ENCODE results near the gene HELQ.

Gene HELQ

GRCh38 chr4:83456184-83456501, 520 bp upstream of the HELQ start:
- DNase-seq (ENCODE audit: low read depth): no peak
- TF ChIP-seq CTCF (conservative IDR thresholded peaks at IDR 0.05; ENCODE audit: low read depth, low read length): no peak
- H3K4me3 ChIP-seq (ENCODE audit: low read length): peak overlapping the region; percentile 84

GRCh38 chr4:83454686-83455085, 937 bp downstream of the HELQ start:
- peak overlapping the region; percentile 84 for H3K4me3 ChIP-seq (ENCODE audit: low read length)
- peak; percentile 2 for DNase-seq (ENCODE audit: low read depth)
- TF ChIP-seq CTCF (conservative IDR thresholded peaks at IDR 0.05; ENCODE audit: low read depth, low read length): no peak

- no peak overlapping the region for H3K4me3 ChIP-seq (ENCODE audit: low read length)
- DNase-seq (ENCODE audit: low read depth): no peak
- no peak for TF ChIP-seq CTCF (conservative IDR thresholded peaks at IDR 0.05; ENCODE audit: low read depth, low read length)
Measured at GRCh38 chr4:83449009-83449408, 6.6 kb downstream of the HELQ start.

GRCh38 chr4:83440899-83441298, 14.7 kb downstream of the HELQ start:
- no peak for DNase-seq (ENCODE audit: low read depth)
- H3K4me3 ChIP-seq (ENCODE audit: low read length): no peak overlapping the region
- TF ChIP-seq CTCF (conservative IDR thresholded peaks at IDR 0.05; ENCODE audit: low read depth, low read length): no peak

GRCh38 chr4:83440148-83440814, 15.3 kb downstream of the HELQ start:
- TF ChIP-seq CTCF (conservative IDR thresholded peaks at IDR 0.05; ENCODE audit: low read depth, low read length): no peak
- no peak for DNase-seq (ENCODE audit: low read depth)
- H3K4me3 ChIP-seq (ENCODE audit: low read length): no peak overlapping the region

- no peak overlapping the region for H3K4me3 ChIP-seq (ENCODE audit: low read length)
- DNase-seq (ENCODE audit: low read depth): no peak
- no peak for TF ChIP-seq CTCF (conservative IDR thresholded peaks at IDR 0.05; ENCODE audit: low read depth, low read length)
Measured at GRCh38 chr4:83438719-83439118, 16.9 kb downstream of the HELQ start.

- TF ChIP-seq CTCF (conservative IDR thresholded peaks at IDR 0.05; ENCODE audit: low read depth, low read length): no peak
- H3K4me3 ChIP-seq (ENCODE audit: low read length): no peak overlapping the region
- no peak for DNase-seq (ENCODE audit: low read depth)
Measured at GRCh38 chr4:83436680-83437079, 18.9 kb downstream of the HELQ start.

All from retinal pigment epithelial cell (primary cell).